Tibial nerve (tissue), 4 donors: ENCODE data around the gene HBP1. TPM values are rescaled to one million over a fixed set of nuclear protein-coding genes. Genes with fewer than 3 reads are reported as not detected.
"Not testable (repeated sequence)": the region's sequence is repeated elsewhere in the genome, so short reads cannot be mapped to it uniquely, and the experiment has no call there.

Experiments used
- DNase-seq, 2 donors: peaks; one replicate each; pipeline ENCODE4 v3.0.0-alpha.2; 2019; ENCODE audit warnings: low spot score in 2 of 2
- H3K27ac ChIP-seq, 4 donors: fragments of 200-600 bp; sonication (generic) in 3 of 4; one replicate each; pipeline ENCODE4 v1.5.1; 2017 to 2019; ENCODE audit warnings: mild to moderate bottlenecking in 1 of 4
- H3K27me3 ChIP-seq, 2 donors: fragments of 200-600 bp; sonication (generic) in 1 of 2; one replicate each; pipeline versions ENCODE4 v1.5.1 to v1.6.0; 2017 to 2019
- H3K36me3 ChIP-seq, 3 donors: fragments of 200-600 bp; sonication (generic); one replicate each; pipeline ENCODE4 v1.5.1; 2018 to 2019
- H3K4me1 ChIP-seq, 4 donors: fragments of 200-600 bp; sonication (generic) in 3 of 4; one replicate each; pipeline ENCODE4 v1.5.1; 2017 to 2019
- H3K4me3 ChIP-seq, 4 donors: fragments of 200-600 bp; sonication (generic) in 3 of 4; one replicate each; pipeline ENCODE4 v1.5.1; 2017 to 2019; ENCODE audit warnings: mild to moderate bottlenecking in 1 of 4, moderate library complexity in 1 of 4
- H3K9me3 ChIP-seq, 4 donors: fragments of 200-600 bp; sonication (generic) in 3 of 4; one replicate each; pipeline ENCODE4 v1.5.1; 2017 to 2019
- EP300 ChIP-seq, 2 donors: sonication (generic); formaldehyde crosslinking; IDR thresholded peaks; one replicate each; pipeline ENCODE4 v1.6.1; 2017; ENCODE audit warnings: antibody characterized with exemption in 2 of 2, mild to moderate bottlenecking in 1 of 2
- POLR2A ChIP-seq, 2 donors: fragments of 450-650 bp; IDR thresholded peaks; one replicate each; pipeline ENCODE4 v1.6.1; 2017; ENCODE audit warnings: antibody characterized with exemption in 2 of 2, mild to moderate bottlenecking in 2 of 2, moderate library complexity in 2 of 2
- WGBS, 2 donors: methylation state at CpG; one replicate each; pipeline ENCODE4 v1.1.5; 2018; 5-methylcytosine and 5-hydroxymethylcytosine counted together
- total RNA-seq, 4 donors: library from RNA; depleted of rRNA; stranded (reverse); fragments of >200 nt; gene quantifications; one replicate each; pipeline ENCODE4 v1.1.0, GENCODE V29; 2016
- TF ChIP-seq, protein P1 (sequence below), 5 experiments: fragments of 200-600 bp in 3 of 5; fragments of 450-650 bp in 2 of 5; sonication (generic) in 3 of 5; IDR thresholded peaks; one replicate each; pipeline ENCODE4 v1.5.1; 2016 to 2019; ENCODE audit warnings: antibody characterized with exemption in 5 of 5, mild to moderate bottlenecking in 3 of 5, moderate library complexity in 2 of 5

The HBP1 gene
- total RNA-seq, 4 donors from 2014 or later: 78.9 to 157 (median 123) TPM

DNA sequence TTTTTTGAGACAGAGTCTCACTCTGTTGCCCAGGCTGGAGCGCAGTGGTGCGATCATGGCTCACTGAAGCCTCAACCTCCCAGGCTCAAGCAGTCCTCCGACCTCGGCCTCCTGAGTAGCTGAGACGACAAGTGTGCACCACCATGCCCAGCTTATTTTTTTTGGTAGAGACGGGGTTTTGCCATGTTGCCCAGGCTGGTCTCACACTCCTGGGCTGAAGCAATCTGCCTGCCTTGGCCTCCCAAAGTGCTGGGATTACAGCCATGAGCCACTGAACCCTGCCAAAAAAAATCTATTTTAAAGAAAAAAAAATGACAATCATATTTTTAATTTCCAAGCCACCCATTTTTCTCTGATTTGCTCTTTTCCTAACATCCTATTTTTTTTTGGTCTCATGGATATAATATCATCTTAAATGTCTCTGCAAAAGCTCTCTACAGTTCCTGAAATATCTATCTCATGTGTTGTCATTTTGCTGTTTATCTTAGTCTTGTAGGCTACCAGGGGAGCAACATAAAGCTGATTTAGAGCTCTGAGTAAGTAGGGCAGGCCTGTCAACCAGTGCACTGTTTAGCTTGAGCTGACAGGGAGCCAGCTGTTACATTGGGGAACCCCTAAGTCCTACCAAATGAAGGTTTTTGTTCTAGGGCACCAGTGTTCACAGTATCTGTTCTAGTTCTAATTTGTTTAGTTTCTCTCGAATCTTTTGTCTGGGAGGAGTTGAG, 29.9 kb upstream of the HBP1 start:
- 85 to 89% methylated on average over 7 of the region's 7 CpGs for WGBS, 2 donors
- H3K4me3 ChIP-seq: no peak overlapping the region

DNA sequence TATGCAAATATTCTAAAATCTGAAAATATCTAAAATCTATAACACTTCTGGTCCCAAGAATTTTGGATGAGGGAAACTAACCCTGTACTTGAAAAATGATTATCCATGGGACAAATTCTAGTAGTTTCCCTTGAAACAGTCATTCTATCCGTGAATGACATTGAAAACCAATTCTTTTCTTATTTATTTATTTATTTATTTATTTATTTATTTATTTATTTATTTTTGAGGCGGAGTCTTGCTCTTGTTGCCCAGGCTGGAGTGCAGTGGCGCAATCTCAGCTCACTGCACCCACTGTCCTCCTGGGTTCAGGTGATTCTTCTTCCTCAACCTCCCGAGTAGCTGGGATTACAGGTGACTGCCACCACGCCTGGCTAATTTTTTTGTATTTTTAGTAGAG, 24.9 kb upstream of the HBP1 start:
- H3K4me1 ChIP-seq: peaks cover 0 to 11% (median 0%) of the 10 kb centered on the region in 4 donors
- not testable (repeated sequence) for H3K36me3 ChIP-seq, H3K27ac ChIP-seq, H3K27me3 ChIP-seq, DNase-seq, H3K4me3 ChIP-seq, H3K9me3 ChIP-seq
- 84 to 89% methylated on average over 5 of the region's 5 CpGs for WGBS, 2 donors

More for the DNA sequence above, 29.9 kb upstream of the HBP1 start:
- no peak for DNase-seq
- Histone ChIP-seq H3K36me3 (no peaks in the 10 kb centered on the region), H3K4me1 (no peaks in the 10 kb centered on the region), H3K27me3 (no peaks in the 10 kb centered on the region), H3K9me3 (no peaks in the 10 kb centered on the region), H3K27ac (no peak overlapping the region)
- TF ChIP-seq, protein P1, sequence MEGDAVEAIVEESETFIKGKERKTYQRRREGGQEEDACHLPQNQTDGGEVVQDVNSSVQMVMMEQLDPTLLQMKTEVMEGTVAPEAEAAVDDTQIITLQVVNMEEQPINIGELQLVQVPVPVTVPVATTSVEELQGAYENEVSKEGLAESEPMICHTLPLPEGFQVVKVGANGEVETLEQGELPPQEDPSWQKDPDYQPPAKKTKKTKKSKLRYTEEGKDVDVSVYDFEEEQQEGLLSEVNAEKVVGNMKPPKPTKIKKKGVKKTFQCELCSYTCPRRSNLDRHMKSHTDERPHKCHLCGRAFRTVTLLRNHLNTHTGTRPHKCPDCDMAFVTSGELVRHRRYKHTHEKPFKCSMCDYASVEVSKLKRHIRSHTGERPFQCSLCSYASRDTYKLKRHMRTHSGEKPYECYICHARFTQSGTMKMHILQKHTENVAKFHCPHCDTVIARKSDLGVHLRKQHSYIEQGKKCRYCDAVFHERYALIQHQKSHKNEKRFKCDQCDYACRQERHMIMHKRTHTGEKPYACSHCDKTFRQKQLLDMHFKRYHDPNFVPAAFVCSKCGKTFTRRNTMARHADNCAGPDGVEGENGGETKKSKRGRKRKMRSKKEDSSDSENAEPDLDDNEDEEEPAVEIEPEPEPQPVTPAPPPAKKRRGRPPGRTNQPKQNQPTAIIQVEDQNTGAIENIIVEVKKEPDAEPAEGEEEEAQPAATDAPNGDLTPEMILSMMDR (IDR thresholded peaks at IDR 0.05): no peak
- no peak for TF ChIP-seq EP300 (IDR thresholded peaks at IDR 0.05)
- no peak for TF ChIP-seq POLR2A (IDR thresholded peaks at IDR 0.05)

DNA sequence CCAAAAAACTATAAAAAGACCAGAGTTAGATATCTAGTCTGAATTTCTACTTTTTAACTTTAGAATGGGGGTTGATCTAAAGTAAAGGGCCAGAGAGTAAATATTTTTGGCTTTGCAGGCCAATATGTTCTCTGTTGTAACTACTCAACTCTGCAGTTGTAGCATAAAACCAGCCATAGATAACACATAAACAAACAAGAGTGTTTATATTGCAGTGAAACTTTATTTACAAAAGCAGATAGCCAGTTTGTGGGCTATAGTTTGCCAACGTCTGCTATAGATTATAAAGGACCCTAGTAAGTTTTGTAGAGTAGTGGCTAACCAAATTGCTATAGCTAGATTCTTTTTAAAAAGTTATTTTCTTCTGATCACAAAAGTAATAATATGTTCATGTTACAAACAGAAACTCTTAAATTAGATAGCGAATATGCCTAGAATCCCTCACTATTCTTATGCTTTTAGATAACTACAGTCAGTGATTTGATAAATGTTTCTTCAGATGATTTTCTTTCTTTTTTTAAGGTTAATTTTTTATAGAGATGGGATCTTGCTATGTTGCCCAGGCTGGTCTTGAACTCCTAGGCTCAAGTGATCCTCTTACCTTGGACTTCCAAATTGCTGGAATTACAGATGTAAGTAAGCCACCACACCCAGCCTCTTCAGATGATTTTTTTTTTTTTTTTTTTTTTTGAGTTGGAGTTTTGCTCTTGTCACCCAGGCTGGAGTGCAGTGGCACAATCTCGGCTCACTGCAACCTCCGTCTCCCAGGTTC, 23.6 kb upstream of the HBP1 start:
- H3K36me3 ChIP-seq: no peaks in the 10 kb centered on the region
- H3K4me3 ChIP-seq: no peak overlapping the region
- WGBS, 2 donors: 89 to 90% methylated on average over 4 of the region's 4 CpGs
- TF ChIP-seq, protein P1 (IDR thresholded peaks at IDR 0.05): no peak
- TF ChIP-seq POLR2A (IDR thresholded peaks at IDR 0.05): no peak
- TF ChIP-seq EP300 (IDR thresholded peaks at IDR 0.05): no peak
- no peaks in the 10 kb centered on the region for H3K27me3 ChIP-seq
- H3K4me1 ChIP-seq: peaks cover 0 to 11% (median 0%) of the 10 kb centered on the region in 4 donors
- no peak overlapping the region for H3K27ac ChIP-seq
- DNase-seq: no peak
- no peaks in the 10 kb centered on the region for H3K9me3 ChIP-seq

DNA sequence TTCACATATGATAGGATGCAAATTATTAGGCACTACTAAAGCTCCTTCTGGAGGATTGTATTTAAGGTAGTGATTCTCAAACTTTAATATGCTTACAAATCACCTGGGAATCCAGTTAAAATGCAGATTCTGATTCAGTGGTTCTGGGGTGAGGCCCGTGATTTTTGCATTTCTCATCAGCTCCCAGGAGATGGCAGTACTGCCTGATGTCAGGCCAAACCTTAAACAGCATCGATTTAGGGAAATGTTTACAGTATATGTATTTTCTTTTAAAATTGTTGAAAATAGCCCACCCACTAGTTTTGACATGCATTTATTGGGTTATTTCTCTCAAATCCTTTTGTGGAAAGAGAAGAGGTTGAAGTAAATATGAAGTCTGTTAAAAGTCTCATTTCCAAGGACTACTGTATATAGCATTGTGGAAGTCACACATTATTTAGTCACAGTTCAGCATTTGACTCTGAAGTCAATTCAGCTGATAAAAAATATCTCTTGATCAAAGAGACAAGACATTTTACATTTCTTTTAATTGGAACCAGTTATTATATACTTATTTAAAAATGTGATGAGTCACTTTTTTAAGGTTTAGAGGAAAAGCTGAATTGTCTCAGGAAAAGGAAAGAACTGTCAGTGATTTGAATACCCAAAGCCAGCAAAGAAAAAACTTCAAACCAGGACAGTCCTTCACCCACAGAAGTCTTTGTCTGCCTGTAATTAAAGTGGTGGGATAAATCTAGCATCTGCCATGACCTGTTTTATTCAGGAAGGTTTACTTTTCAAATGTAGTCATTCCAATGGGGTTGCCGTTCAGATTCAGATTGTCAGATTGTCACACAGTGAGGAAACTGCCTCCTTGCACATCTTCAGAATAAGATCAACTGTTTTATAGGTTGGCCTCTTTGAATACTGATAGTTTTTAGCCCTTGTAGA, 21.1 kb upstream of the HBP1 start:
- whole genome bisulfite sequencing, 2 donors: 23 to 31% methylated on average over 3 of the region's 3 CpGs
- DNase-seq: peak in 1 of 2 donors; percentile 29
- TF ChIP-seq, protein P1 (IDR thresholded peaks at IDR 0.05): peak in 4 of 5 experiments; percentile 56 to 62 (median 60)
- TF ChIP-seq POLR2A (IDR thresholded peaks at IDR 0.05): no peak
- peaks cover 0 to 11% (median 0%) of the 10 kb centered on the region in 4 donors for H3K4me1 ChIP-seq
- H3K9me3 ChIP-seq: no peaks in the 10 kb centered on the region
- peak overlapping the region in 2 of 4 donors; percentile 11 to 43 for H3K27ac ChIP-seq
- no peak overlapping the region for H3K4me3 ChIP-seq
- H3K36me3 ChIP-seq: no peaks in the 10 kb centered on the region
- H3K27me3 ChIP-seq: no peaks in the 10 kb centered on the region

DNA sequence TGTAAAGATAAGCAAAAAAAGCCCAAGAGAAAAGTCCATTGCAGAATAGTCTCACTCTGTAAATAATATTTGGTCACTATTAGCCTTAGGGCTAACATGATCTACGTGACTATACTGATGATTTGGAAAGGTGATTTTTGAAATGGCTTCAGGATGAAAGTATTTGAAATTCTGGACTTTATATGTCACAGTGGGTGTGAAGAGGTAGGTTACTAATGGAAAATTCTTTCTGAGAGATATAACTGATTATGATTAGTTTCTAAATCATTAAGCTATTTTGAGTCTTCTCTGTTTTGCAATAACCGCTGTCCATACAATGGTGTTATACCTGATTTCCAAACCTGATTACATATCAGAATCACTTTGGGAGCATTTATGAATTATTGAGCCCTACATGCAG, 20.1 kb upstream of the HBP1 start:
- TF ChIP-seq, protein P1 (IDR thresholded peaks at IDR 0.05): no peak
- no peak for TF ChIP-seq EP300 (IDR thresholded peaks at IDR 0.05)
- TF ChIP-seq POLR2A (IDR thresholded peaks at IDR 0.05): no peak
- peaks cover 0 to 11% (median 0%) of the 10 kb centered on the region in 4 donors for H3K4me1 ChIP-seq
- no peaks in the 10 kb centered on the region for H3K36me3 ChIP-seq
- H3K4me3 ChIP-seq: no peak overlapping the region
- H3K27ac ChIP-seq: no peak overlapping the region
- 95 to 96% methylated on average over 2 of the region's 2 CpGs for WGBS, 2 donors
- H3K27me3 ChIP-seq: no peaks in the 10 kb centered on the region
- no peak for DNase-seq
- no peaks in the 10 kb centered on the region for H3K9me3 ChIP-seq
